Vagina (tissue), 2 donors: ENCODE data around the gene GABARAP.

Experiments used
- CTCF ChIP-seq, 3 experiments: fragments of 450-650 bp in 2 of 3; fragments of 200-600 bp in 1 of 3; sonication (generic) in 1 of 3; IDR thresholded peaks; one replicate each; pipeline ENCODE4 v1.5.1; 2017 to 2019; ENCODE audit warnings: antibody characterized with exemption in 3 of 3, mild to moderate bottlenecking in 2 of 3, moderate library complexity in 2 of 3
- POLR2A ChIP-seq, 2 donors: fragments of 450-650 bp; IDR thresholded peaks; one replicate each; pipeline ENCODE4 v1.6.1; 2017; ENCODE audit warnings: antibody characterized with exemption in 2 of 2, mild to moderate bottlenecking in 2 of 2, moderate library complexity in 2 of 2
- POLR2AphosphoS5 ChIP-seq, 2 donors: sonication (generic); formaldehyde crosslinking; IDR thresholded peaks; one replicate each; pipeline ENCODE4 v1.9.0; 2017; ENCODE audit warnings: antibody characterized with exemption in 2 of 2, mild to moderate bottlenecking in 2 of 2, low read depth in 1 of 2; ENCODE audit not compliant: insufficient read depth in 1 of 2

DNA sequence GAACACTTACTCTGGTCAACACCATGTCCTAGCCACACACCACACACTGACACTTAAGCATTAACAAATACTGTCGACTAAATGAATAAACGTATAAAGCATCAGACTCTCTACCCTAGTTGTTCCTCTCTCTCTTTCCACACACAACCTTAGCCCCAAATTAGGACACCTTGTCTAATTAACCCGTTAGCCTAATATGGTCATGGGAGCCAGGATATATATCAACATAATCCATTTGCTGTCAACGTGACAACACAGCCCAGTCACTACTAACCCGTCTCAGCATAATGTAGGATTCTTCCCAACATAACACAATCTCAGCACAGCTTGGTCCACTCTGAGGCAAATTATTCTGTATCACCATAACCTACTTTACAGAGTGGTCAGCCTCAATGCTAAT is 10.1 kb downstream of the GABARAP start:
- TF ChIP-seq CTCF (IDR thresholded peaks at IDR 0.05) (no peak), POLR2A (IDR thresholded peaks at IDR 0.05) (no peak), POLR2AphosphoS5 (IDR thresholded peaks at IDR 0.05; ENCODE audit: insufficient read depth in 1 of 2, low read depth in 1 of 2) (no peak)
